ENCODE results near the gene POPDC2.

DNA sequence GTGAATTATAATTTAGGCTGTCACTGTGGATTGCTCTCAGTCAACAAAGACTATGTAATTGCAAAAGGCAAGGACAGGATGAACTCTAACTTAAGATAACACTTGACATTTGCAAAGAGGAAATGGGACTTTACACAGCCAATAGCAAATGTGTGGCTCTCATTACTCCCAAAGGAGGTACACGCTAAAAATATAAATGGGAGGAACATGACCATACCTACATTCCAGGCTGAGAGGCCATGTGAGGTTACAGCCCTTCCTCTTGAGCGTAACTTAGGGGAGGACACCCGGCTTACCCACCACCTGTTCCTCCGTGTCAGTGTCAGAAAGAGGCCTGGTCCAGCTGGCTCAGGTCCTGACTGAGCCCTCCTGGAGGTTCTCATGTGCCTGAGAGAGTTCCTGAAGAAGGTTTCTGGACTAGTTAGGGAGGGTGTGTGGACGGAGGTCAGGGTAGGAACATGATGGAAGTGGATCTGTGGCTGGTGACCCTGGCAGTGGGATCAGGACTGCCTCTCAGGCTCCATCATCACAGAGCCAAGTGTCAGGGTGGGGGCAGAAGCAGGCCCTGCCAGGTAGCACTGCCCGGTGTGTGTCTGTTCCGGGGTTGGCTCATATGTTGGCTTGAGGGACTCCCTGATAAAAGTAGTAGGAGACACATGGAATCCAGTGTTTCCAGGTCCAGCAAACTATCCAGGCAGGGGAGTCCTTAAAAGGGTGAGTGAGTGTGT is 7.9 kb downstream of the POPDC2 start:
- TF ChIP-seq, protein P1, sequence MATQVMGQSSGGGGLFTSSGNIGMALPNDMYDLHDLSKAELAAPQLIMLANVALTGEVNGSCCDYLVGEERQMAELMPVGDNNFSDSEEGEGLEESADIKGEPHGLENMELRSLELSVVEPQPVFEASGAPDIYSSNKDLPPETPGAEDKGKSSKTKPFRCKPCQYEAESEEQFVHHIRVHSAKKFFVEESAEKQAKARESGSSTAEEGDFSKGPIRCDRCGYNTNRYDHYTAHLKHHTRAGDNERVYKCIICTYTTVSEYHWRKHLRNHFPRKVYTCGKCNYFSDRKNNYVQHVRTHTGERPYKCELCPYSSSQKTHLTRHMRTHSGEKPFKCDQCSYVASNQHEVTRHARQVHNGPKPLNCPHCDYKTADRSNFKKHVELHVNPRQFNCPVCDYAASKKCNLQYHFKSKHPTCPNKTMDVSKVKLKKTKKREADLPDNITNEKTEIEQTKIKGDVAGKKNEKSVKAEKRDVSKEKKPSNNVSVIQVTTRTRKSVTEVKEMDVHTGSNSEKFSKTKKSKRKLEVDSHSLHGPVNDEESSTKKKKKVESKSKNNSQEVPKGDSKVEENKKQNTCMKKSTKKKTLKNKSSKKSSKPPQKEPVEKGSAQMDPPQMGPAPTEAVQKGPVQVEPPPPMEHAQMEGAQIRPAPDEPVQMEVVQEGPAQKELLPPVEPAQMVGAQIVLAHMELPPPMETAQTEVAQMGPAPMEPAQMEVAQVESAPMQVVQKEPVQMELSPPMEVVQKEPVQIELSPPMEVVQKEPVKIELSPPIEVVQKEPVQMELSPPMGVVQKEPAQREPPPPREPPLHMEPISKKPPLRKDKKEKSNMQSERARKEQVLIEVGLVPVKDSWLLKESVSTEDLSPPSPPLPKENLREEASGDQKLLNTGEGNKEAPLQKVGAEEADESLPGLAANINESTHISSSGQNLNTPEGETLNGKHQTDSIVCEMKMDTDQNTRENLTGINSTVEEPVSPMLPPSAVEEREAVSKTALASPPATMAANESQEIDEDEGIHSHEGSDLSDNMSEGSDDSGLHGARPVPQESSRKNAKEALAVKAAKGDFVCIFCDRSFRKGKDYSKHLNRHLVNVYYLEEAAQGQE (tag by site-specific recombination; IDR thresholded peaks at IDR 0.05): no peak
- TF ChIP-seq CTCF (tag by site-specific recombination; IDR thresholded peaks at IDR 0.05) (no peak), ZNF202 (tag by site-specific recombination; IDR thresholded peaks at IDR 0.05; ENCODE audit: borderline replicate concordance) (no peak), KLF1 (tag by site-specific recombination; IDR thresholded peaks at IDR 0.05) (no peak), ZNF654 (tag by site-specific recombination; IDR thresholded peaks at IDR 0.05; ENCODE audit: low read depth) (no peak)
